CD4-positive, alpha-beta T cell treated with Interleukin-1 beta for 1 hour (primary cell): ENCODE data around the gene MEX3B.
"Not testable (repeated sequence)": the region's sequence is repeated elsewhere in the genome, so short reads cannot be mapped to it uniquely, and the experiment has no call there.

ENCODE experiments used
- DNase-seq, 2 donors: peaks; one replicate each; pipeline ENCODE4 v3.0.0-alpha.2; 2020 to 2022

Gene MEX3B

GRCh38 chr15:81995081-81995480, 50.7 kb downstream of the MEX3B start:
- not testable (repeated sequence) for DNase-seq

- no peak for DNase-seq
Observed at GRCh38 chr15:81992523-81992922, 53.3 kb downstream of the MEX3B start.
